Uterus (tissue), 4 donors: ENCODE measurements around the gene KIF1B. TPM values are rescaled to one million over a fixed set of nuclear protein-coding genes. Genes with fewer than 3 reads are reported as not detected.

Experiments
- DNase-seq, 2 donors: peaks; one replicate each; pipeline ENCODE4 v3.0.0-alpha.2; 2019 to 2020
- H3K27ac ChIP-seq, 2 donors: fragments of 200-600 bp; sonication (generic); 1 replicate in 1 of 2; 2 replicates in 1 of 2; pipeline ENCODE4 v1.5.1; 2016 to 2018
- H3K27me3 ChIP-seq, 2 donors: fragments of 200-600 bp; sonication (generic); one replicate each; pipeline ENCODE4 v1.5.1; 2018 to 2019; ENCODE audit warnings: control low read depth in 1 of 2
- H3K36me3 ChIP-seq, 2 donors: fragments of 200-600 bp; sonication (generic); one replicate each; pipeline ENCODE4 v1.5.1; 2019; ENCODE audit warnings: control low read depth in 1 of 2
- H3K4me1 ChIP-seq, 2 donors: fragments of 200-600 bp; sonication (generic); one replicate each; pipeline ENCODE4 v1.5.1; 2018 to 2019; ENCODE audit warnings: control low read depth in 1 of 2
- H3K4me3 ChIP-seq, 2 donors: fragments of 200-600 bp; sonication (generic); 1 replicate in 1 of 2; 2 replicates in 1 of 2; pipeline ENCODE4 v1.5.1; 2018 to 2019; ENCODE audit warnings: mild to moderate bottlenecking in 1 of 2
- H3K9me3 ChIP-seq, 2 donors: fragments of 200-600 bp; sonication (generic); one replicate each; pipeline ENCODE4 v1.5.1; 2019; ENCODE audit warnings: control low read depth in 1 of 2
- CTCF ChIP-seq, 4 experiments: fragments of 200-600 bp in 2 of 4; fragments of 450-650 bp in 2 of 4; sonication (generic) in 2 of 4; IDR thresholded peaks; one replicate each; pipeline ENCODE4 v1.5.1; 2016 to 2019; ENCODE audit warnings: antibody characterized with exemption in 4 of 4, mild to moderate bottlenecking in 2 of 4, moderate library complexity in 1 of 4
- POLR2A ChIP-seq, 2 donors: fragments of 450-650 bp; IDR thresholded peaks; one replicate each; pipeline ENCODE4 v1.6.1; 2016; ENCODE audit warnings: antibody characterized with exemption in 2 of 2, mild to moderate bottlenecking in 1 of 2, moderate library complexity in 1 of 2
- intact Hi-C: fragments of 100-400 bp; cut with DNase I; formaldehyde crosslinking; loops from one replicate; pipeline ENCODE4 v1.15.1; 2023; ENCODE audit warnings: low total_unique reads
- total RNA-seq, 4 donors: library from RNA; depleted of rRNA in 3 of 4; stranded (reverse); fragments of >200 nt in 3 of 4; gene quantifications; one replicate each; pipeline versions ENCODE4 v1.1.0 to v1.2.4, GENCODE V29; 2014 to 2023
- donor health status: DM: yes; HTN: yes; CAD: no.

Gene KIF1B
- total RNA-seq, 4 donors from 2014 or later = 26.4 to 89.6 (median 45.1) TPM

- Histone ChIP-seq H3K4me3 (no peak overlapping the region), H3K27me3 (no peaks in the 10 kb centered on the region), H3K9me3 (no peaks in the 10 kb centered on the region), H3K27ac (peak overlapping the region; percentile 40 to 68), H3K4me1 (no peaks in the 10 kb centered on the region), H3K36me3 (no peaks in the 10 kb centered on the region)
- intact Hi-C loops = no loop called here
- peak in 1 of 2 donors; percentile 30 for DNase-seq
- TF ChIP-seq CTCF (IDR thresholded peaks at IDR 0.05) (peak in 1 of 4 experiments; percentile 2), POLR2A (IDR thresholded peaks at IDR 0.05) (no peak)
These were observed 177.5 kb downstream of the KIF1B start for GRCh38 chr1:10387677-10388386.

- no peaks in the 10 kb centered on the region for H3K9me3 ChIP-seq
- no peak for TF ChIP-seq CTCF (IDR thresholded peaks at IDR 0.05)
- TF ChIP-seq POLR2A (IDR thresholded peaks at IDR 0.05) = no peak
- H3K27me3 ChIP-seq = no peaks in the 10 kb centered on the region
- H3K36me3 ChIP-seq = no peaks in the 10 kb centered on the region
- H3K27ac ChIP-seq = no peak overlapping the region
- H3K4me3 ChIP-seq = no peak overlapping the region
- no peak for DNase-seq
- intact Hi-C loops = no loop called here
- H3K4me1 ChIP-seq = no peaks in the 10 kb centered on the region
These were observed 178.0 kb downstream of the KIF1B start for GRCh38 chr1:10388387-10388715.

GRCh38 chr1:10389271-10389973, 179.1 kb downstream of the KIF1B start:
- intact Hi-C loops = no loop called here
- H3K4me1 ChIP-seq = no peaks in the 10 kb centered on the region
- H3K27me3 ChIP-seq = no peaks in the 10 kb centered on the region
- no peak overlapping the region for H3K4me3 ChIP-seq
- no peak for DNase-seq
- no peaks in the 10 kb centered on the region for H3K9me3 ChIP-seq
- TF ChIP-seq CTCF (IDR thresholded peaks at IDR 0.05) (no peak), POLR2A (IDR thresholded peaks at IDR 0.05) (no peak)
- no peak overlapping the region for H3K27ac ChIP-seq
- no peaks in the 10 kb centered on the region for H3K36me3 ChIP-seq

GRCh38 chr1:10396870-10397269, 186.5 kb downstream of the KIF1B start:
- no peak for DNase-seq

More at GRCh38 chr1:10396870-10397269, 186.5 kb downstream of the KIF1B start:
- TF ChIP-seq POLR2A (IDR thresholded peaks at IDR 0.05) (no peak), CTCF (IDR thresholded peaks at IDR 0.05) (no peak)
- no peak overlapping the region for H3K27ac ChIP-seq
- intact Hi-C loops = no loop called here
- no peak overlapping the region for H3K4me3 ChIP-seq
- no peaks in the 10 kb centered on the region for H3K27me3 ChIP-seq
- no peaks in the 10 kb centered on the region for H3K9me3 ChIP-seq
- no peaks in the 10 kb centered on the region for H3K36me3 ChIP-seq
- no peaks in the 10 kb centered on the region for H3K4me1 ChIP-seq
